A673 (cell line): Measurements from ENCODE around the gene LRRFIP1. TPM values are rescaled to one million over a fixed set of nuclear protein-coding genes. Genes with fewer than 3 reads are reported as not detected.

Source experiments
- BruUV-seq: library from RNA; stranded (reverse); fragments of 400-500 nt; replicated peaks from 2 replicates; lab custom pipeline; 2021; lab: Mats Ljungman, UMichigan
- CTCF ChIA-PET: fragments of 300-600 bp; sonication (Branson Sonifier 250); formaldehyde crosslinking; loops from one replicate; lab custom pipeline; 2022; ENCODE audit warnings: antibody characterized with exemption; lab: Charles Lee
- POLR2A ChIA-PET: fragments of 300-600 bp; sonication (Branson Sonifier 250); formaldehyde crosslinking; loops from one replicate; lab custom pipeline; 2022; ENCODE audit warnings: antibody characterized with exemption; ENCODE audit not compliant: low non-redundant PET; lab: Charles Lee
- DNase-seq: peaks from one replicate; pipeline ENCODE4 v3.0.0-alpha.2; 2015; ENCODE audit warnings: low spot score
- H3K27ac ChIP-seq: fragments of 200-600 bp; sonication (generic); 2 replicates; pipeline ENCODE4 v1.5.1; 2016; ENCODE audit warnings: mixed run types, low read depth, mild to moderate bottlenecking, mixed read lengths, antibody characterized with exemption, low read length; ENCODE audit not compliant: poor library complexity, severe bottlenecking
- H3K27me3 ChIP-seq: fragments of 200-600 bp; sonication (generic); replicated peaks from 2 replicates; pipeline ENCODE4 v1.6.1; 2017; ENCODE audit warnings: mixed run types, low read depth, mild to moderate bottlenecking, mixed read lengths, antibody characterized with exemption, low read length; ENCODE audit not compliant: insufficient read depth, poor library complexity
- H3K36me3 ChIP-seq: fragments of 200-600 bp; sonication (generic); 2 replicates; pipeline ENCODE4 v1.6.1; 2016; ENCODE audit warnings: mixed run types, mild to moderate bottlenecking, mixed read lengths, antibody characterized with exemption, low read length; ENCODE audit not compliant: insufficient read depth, poor library complexity, severe bottlenecking
- H3K4me1 ChIP-seq: fragments of 200-600 bp; sonication (generic); 2 replicates; pipeline ENCODE4 v1.6.1; 2017; ENCODE audit warnings: mixed run types, mild to moderate bottlenecking, mixed read lengths, antibody characterized with exemption, low read length; ENCODE audit not compliant: insufficient read depth, poor library complexity, severe bottlenecking
- H3K4me3 ChIP-seq: fragments of 200-600 bp; sonication (generic); 2 replicates; pipeline ENCODE4 v1.5.1; 2016; ENCODE audit warnings: low read depth, mixed run types, mild to moderate bottlenecking, mixed read lengths, low read length; ENCODE audit not compliant: poor library complexity, severe bottlenecking
- H3K9me3 ChIP-seq: fragments of 200-600 bp; sonication (generic); 2 replicates; pipeline ENCODE4 v1.6.1; 2016; ENCODE audit warnings: mixed run types, low read depth, mild to moderate bottlenecking, mixed read lengths, antibody characterized with exemption, low read length; ENCODE audit not compliant: poor library complexity, severe bottlenecking
- CTCF ChIP-seq: fragments of 300-800, 200-600 bp; sonication (generic); conservative IDR thresholded peaks from 2 replicates; pipeline ENCODE4 v1.5.1; 2017; ENCODE audit warnings: low read depth, mild to moderate bottlenecking, antibody characterized with exemption, low read length, moderate library complexity, mixed read lengths
- EZH2 ChIP-seq: fragments of 200-600 bp; sonication (generic); IDR thresholded peaks from 2 replicates; pipeline ENCODE4 v1.6.1; 2017; ENCODE audit warnings: borderline replicate concordance, low read depth, mild to moderate bottlenecking, mixed read lengths, antibody characterized with exemption, low read length; ENCODE audit not compliant: poor library complexity, severe bottlenecking
- intact Hi-C: fragments of 100-400 bp; cut with micrococcal nuclease; formaldehyde crosslinking; loops from one replicate; pipeline ENCODE4 v1.10.0; 2022; ENCODE audit not compliant: unreplicated experiment
- total RNA-seq: library from RNA; stranded (reverse); gene quantifications from 2 replicates; pipeline ENCODE4 v1.2.3, GENCODE V29; 2021

Gene LRRFIP1
- total RNA-seq, 1 experiment from 2014 or later = 69.3 TPM

GRCh38 chr2:237631801-237632585 lies 4.6 kb downstream of the LRRFIP1 start:
- POLR2A ChIA-PET = no interaction called here

GRCh38 chr2:237633061-237633561 lies 5.7 kb downstream of the LRRFIP1 start:
- H3K36me3 ChIP-seq = no peaks in the 10 kb centered on the region
- H3K27ac ChIP-seq = no peak overlapping the region

More at GRCh38 chr2:237631801-237632585, 4.6 kb downstream of the LRRFIP1 start:
- CTCF ChIA-PET = no interaction called here
- DNase-seq = no peak
- no peak overlapping the region for H3K27ac ChIP-seq
- H3K36me3 ChIP-seq = no peaks in the 10 kb centered on the region
- peaks cover 11% of the 10 kb centered on the region for H3K9me3 ChIP-seq
- H3K4me1 ChIP-seq = no peaks in the 10 kb centered on the region
- BruUV-seq = no TSS peak
- H3K27me3 ChIP-seq = no peaks in the 10 kb centered on the region
- TF ChIP-seq EZH2 (no peak), CTCF (no peak)
- no peak overlapping the region for H3K4me3 ChIP-seq
- intact Hi-C loops = no loop called here

GRCh38 chr2:237636578-237636977 lies 9.2 kb downstream of the LRRFIP1 start:
- no peak overlapping the region for H3K4me3 ChIP-seq
- TF ChIP-seq EZH2 (no peak), CTCF (no peak)
- no peaks in the 10 kb centered on the region for H3K36me3 ChIP-seq
- BruUV-seq = no TSS peak
- peaks cover 11% of the 10 kb centered on the region for H3K9me3 ChIP-seq
- H3K4me1 ChIP-seq = no peaks in the 10 kb centered on the region
- no peaks in the 10 kb centered on the region for H3K27me3 ChIP-seq
- CTCF ChIA-PET = no interaction called here
- intact Hi-C loops = no loop called here
- POLR2A ChIA-PET = no interaction called here
- no peak overlapping the region for H3K27ac ChIP-seq
- no peak for DNase-seq

More at GRCh38 chr2:237633061-237633561, 5.7 kb downstream of the LRRFIP1 start:
- H3K4me1 ChIP-seq = no peaks in the 10 kb centered on the region
- no TSS peak for BruUV-seq
- intact Hi-C loops = no loop called here
- H3K27me3 ChIP-seq = no peaks in the 10 kb centered on the region
- H3K4me3 ChIP-seq = no peak overlapping the region
- TF ChIP-seq EZH2 (no peak), CTCF (no peak)
- peaks cover 11% of the 10 kb centered on the region for H3K9me3 ChIP-seq
- POLR2A ChIA-PET = no interaction called here
- no peak for DNase-seq
- CTCF ChIA-PET = no interaction called here
